Breast epithelium (tissue), 3 donors: Measurements from ENCODE around the gene STYK1.

Source experiments
- POLR2A ChIP-seq: fragments of 450-650 bp; IDR thresholded peaks from one replicate; pipeline ENCODE4 v1.6.1; 2016; ENCODE audit warnings: antibody characterized with exemption, mild to moderate bottlenecking, moderate library complexity
- TF ChIP-seq, protein P1 (sequence below), 3 donors: fragments of 450-650 bp; IDR thresholded peaks; one replicate each; pipeline ENCODE4 v1.5.1; 2016 to 2017; ENCODE audit warnings: antibody characterized with exemption in 3 of 3, mild to moderate bottlenecking in 3 of 3, moderate library complexity in 3 of 3

DNA sequence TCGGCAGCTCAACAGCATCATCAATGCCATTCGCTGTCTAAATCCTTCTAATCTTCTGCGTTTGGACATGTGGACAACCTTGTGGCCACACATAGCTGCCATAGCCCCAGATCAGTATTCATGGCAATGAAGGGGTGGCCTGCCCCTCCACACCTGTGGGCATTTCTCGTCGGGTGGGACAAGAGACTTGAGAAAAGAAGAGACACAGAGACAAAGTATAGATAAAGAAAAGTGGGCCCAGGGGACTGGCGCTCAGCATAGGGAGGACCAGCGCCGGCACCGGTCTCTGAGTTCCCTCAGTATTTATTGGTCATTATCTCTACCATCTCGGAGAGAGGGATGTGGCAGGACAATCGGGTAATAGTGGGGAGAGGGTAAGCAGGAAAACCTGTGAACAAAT, 102.7 kb downstream of the STYK1 start:
- TF ChIP-seq, protein P1, sequence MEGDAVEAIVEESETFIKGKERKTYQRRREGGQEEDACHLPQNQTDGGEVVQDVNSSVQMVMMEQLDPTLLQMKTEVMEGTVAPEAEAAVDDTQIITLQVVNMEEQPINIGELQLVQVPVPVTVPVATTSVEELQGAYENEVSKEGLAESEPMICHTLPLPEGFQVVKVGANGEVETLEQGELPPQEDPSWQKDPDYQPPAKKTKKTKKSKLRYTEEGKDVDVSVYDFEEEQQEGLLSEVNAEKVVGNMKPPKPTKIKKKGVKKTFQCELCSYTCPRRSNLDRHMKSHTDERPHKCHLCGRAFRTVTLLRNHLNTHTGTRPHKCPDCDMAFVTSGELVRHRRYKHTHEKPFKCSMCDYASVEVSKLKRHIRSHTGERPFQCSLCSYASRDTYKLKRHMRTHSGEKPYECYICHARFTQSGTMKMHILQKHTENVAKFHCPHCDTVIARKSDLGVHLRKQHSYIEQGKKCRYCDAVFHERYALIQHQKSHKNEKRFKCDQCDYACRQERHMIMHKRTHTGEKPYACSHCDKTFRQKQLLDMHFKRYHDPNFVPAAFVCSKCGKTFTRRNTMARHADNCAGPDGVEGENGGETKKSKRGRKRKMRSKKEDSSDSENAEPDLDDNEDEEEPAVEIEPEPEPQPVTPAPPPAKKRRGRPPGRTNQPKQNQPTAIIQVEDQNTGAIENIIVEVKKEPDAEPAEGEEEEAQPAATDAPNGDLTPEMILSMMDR (IDR thresholded peaks at IDR 0.05): no peak
- no peak for TF ChIP-seq POLR2A
